DMS153 treated with DMSO at 0.1 percent for 48 hours (cell line): ENCODE results near the gene DTX3L.

ENCODE experiments used
- DNase-seq: peaks from one replicate; lab custom pipeline; 2025; ENCODE audit not compliant: unreplicated experiment; lab: John Stamatoyannopoulos, UW

The DTX3L gene

GRCh38 chr3:122602011-122602710, 38.0 kb downstream of the DTX3L start:
- no peak for DNase-seq

GRCh38 chr3:122603056-122603455, 38.9 kb downstream of the DTX3L start:
- DNase-seq = no peak

GRCh38 chr3:122606330-122606729, 42.2 kb downstream of the DTX3L start:
- DNase-seq = no peak

- DNase-seq = no peak
Measured at GRCh38 chr3:122608916-122609315, 44.8 kb downstream of the DTX3L start.

- no peak for DNase-seq
Measured at GRCh38 chr3:122609798-122610559, 45.8 kb downstream of the DTX3L start.

- DNase-seq = no peak
Measured at GRCh38 chr3:122612696-122613095, 48.6 kb downstream of the DTX3L start.

GRCh38 chr3:122615303-122615702, 51.2 kb downstream of the DTX3L start:
- no peak for DNase-seq

- no peak for DNase-seq
Measured at GRCh38 chr3:122618614-122619013, 54.5 kb downstream of the DTX3L start.

- DNase-seq = no peak
Measured at GRCh38 chr3:122619040-122619439, 54.9 kb downstream of the DTX3L start.

- no peak for DNase-seq
Measured at GRCh38 chr3:122620399-122620798, 56.3 kb downstream of the DTX3L start.

GRCh38 chr3:122621112-122621511, 57.0 kb downstream of the DTX3L start:
- DNase-seq = no peak

GRCh38 chr3:122623031-122623829, 59.1 kb downstream of the DTX3L start:
- no peak for DNase-seq
